Transverse colon (tissue), 4 donors: ENCODE measurements around the gene KRT72.

Experiments used
- CTCF ChIP-seq, 5 experiments: fragments of 200-600 bp in 3 of 5; fragments of 450-650 bp in 2 of 5; sonication (generic) in 3 of 5; IDR thresholded peaks; 1 replicate in 2 of 5; 2 replicates in 3 of 5; pipeline ENCODE4 v1.5.1; 2016 to 2017; ENCODE audit warnings: antibody characterized with exemption in 5 of 5, inconsistent platforms in 3 of 5, mild to moderate bottlenecking in 2 of 5, moderate library complexity in 1 of 5
- POLR2A ChIP-seq: fragments of 450-650 bp; IDR thresholded peaks from one replicate; pipeline ENCODE4 v1.6.1; 2016; ENCODE audit warnings: antibody characterized with exemption, mild to moderate bottlenecking, moderate library complexity
- POLR2AphosphoS5 ChIP-seq, 3 donors: sonication (generic); formaldehyde crosslinking; IDR thresholded peaks; one replicate each; pipeline ENCODE4 v1.6.1; 2016; ENCODE audit warnings: antibody characterized with exemption in 3 of 3

GRCh38 chr12:52649066-52649465 is 47.8 kb upstream of the KRT72 start:
- TF ChIP-seq CTCF (IDR thresholded peaks at IDR 0.05) (no peak), POLR2A (no peak), POLR2AphosphoS5 (IDR thresholded peaks at IDR 0.05) (no peak)
